GM19351 (cell line): Measurements from ENCODE around the gene ZNF532.

Experiments used
- ATAC-seq: cut with Tn5 transposase; IDR thresholded peaks from one replicate; pipeline ENCODE4 v1.9.1; 2021; ENCODE audit warnings: mild to moderate bottlenecking, moderate library complexity; ENCODE audit not compliant: unreplicated experiment

ZNF532 gene

DNA sequence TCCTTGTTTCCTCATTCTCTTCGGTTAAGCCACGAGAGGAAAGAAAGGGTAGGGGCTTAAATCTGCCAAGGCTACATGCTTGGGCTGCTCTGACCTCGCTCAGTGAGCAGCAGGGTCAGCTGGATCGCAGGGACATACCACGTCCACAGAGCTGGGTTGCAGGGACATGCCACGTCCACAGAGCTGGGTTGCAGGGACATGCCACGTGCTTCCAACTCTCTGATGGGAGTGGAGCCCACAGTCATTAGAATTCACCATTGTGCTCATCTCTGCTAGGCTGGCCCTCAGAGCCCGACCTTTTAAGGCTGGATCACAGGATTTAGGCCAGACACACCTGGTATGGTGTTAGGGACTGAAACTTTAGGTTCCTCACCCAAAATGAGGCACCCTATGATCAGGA is 167.6 kb downstream of the ZNF532 start:
- ATAC-seq, result no peak

DNA sequence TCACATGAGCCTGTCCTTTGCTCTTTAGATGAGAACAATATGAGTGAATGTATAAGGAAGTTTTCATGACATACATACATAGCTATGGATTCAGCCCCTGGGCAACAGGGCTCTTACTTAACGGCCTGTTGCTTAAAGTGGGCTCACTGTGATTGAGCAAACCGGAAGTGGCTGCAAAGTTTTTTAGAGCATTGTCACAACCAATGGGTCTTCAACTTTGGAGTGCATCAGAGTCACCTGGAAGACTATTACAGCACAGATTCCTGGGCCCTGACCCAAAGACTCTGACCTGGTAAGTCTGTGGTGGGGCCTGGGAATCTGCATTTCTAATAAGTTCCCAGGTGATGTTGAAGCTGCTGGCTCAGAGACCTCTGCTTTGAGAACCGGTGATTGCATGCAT is 168.7 kb downstream of the ZNF532 start:
- no peak for ATAC-seq

DNA sequence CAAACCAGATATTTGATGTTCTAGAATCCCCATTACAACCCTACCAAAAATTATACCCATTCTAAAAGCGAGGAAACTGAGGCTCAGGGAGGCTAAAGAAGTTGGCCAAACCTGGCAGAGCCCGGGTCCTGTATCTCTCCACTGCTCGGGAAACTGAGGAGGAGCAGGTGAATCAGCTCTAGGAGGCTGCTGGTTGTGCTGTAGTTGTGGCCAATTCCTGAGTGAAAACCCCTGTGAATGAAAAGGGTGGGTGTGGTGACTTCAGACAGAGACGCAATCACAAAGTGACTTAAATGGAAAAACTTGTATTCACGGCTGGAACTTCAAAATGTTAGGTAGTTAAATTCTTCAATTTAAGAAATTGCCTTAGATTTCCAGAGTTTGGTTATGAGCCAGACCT is 169.3 kb downstream of the ZNF532 start:
- no peak for ATAC-seq

DNA sequence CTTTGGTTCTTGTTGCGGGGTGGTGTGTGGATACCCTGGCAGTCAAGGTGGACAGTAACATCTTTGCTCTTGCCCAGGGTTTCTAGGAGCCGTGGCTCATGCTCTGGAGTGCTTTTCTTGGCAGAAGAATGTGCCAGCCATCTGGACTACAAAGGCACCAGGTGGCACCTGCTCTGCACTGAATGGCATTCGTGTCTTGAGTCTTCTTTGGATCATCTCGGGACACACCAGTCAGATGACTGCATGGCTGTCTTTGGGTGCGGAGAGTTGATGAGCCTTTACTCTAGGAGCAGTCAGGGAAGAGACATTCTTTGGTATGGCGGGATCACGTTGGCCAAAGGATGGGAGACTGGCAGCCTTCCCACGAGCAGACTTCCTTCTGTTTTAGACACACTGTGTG is 170.9 kb downstream of the ZNF532 start:
- no peak for ATAC-seq
